ENCODE measurements around the gene TSNAXIP1. TPM values are rescaled to one million over a fixed set of nuclear protein-coding genes. Genes with fewer than 3 reads are reported as not detected.

Gene TSNAXIP1
- total RNA-seq, 1 experiment from 2014 or later = 1.2 TPM

DNA sequence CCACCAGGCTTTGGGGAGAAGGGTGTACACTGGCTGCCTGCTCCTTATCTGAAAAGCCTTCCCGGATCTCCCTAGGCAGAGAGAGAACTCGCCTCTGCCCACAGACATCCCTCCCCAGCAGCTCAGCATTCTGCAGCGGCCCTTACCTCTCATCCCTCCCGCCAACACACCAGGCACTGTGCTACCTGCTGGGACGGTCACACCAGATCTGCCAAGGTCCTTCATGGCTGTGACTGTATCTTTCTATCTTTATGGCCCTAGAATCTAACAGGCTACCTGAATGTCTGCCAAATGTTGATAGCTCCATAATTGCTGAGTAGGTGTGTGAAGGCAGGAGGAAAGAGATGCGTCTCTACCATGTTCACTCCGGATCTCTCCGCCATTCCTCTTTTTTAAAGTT lies 7.9 kb downstream of the TSNAXIP1 start:
- ATAC-seq (no peak), DNase-seq (ENCODE audit: low read depth, low spot score) (no peak)
- H3K9me2 ChIP-seq (ENCODE audit: insufficient read depth) = no peaks in the 10 kb centered on the region
- H3K79me2 ChIP-seq (ENCODE audit: insufficient read depth, low read length) = no peaks in the 10 kb centered on the region
- H2AFZ ChIP-seq (ENCODE audit: low read depth, low read length, poor library complexity, severe bottlenecking) = no peak overlapping the region
- ChIA-PET CTCF (interaction anchor here (1.6 to 2.7 kb wide), 2 partner anchors 7 to 142 kb away, joined by 7 to 57 read pairs; partner anchors contain the start of genes RANBP10 and TSNAXIP1), POLR2A (interaction anchor here (2.7 kb wide), 1 partner anchor 8 kb away, joined by 9 read pairs; the partner anchor contains the start of genes RANBP10 and TSNAXIP1), RAD21 (ENCODE audit: low non-redundant PET in 1 of 2, low total read pairs in 2 of 2, uncharacterized antibody in 2 of 2, unreplicated experiment in 2 of 2) (no interaction called here)
- H3K9ac ChIP-seq (ENCODE audit: low read length) = no peak overlapping the region
- no TSS peak for BruUV-seq (replicated peaks)
- no peak overlapping the region for H3K4me3 ChIP-seq (replicated peaks in 1 of 2; ENCODE audit: low read depth in 1 of 2, low read length in 2 of 2)
- H3K4me2 ChIP-seq (ENCODE audit: low read length) = no peak overlapping the region
- intact Hi-C loops (cut with micrococcal nuclease) = no loop called here
- TF ChIP-seq, protein P1, sequence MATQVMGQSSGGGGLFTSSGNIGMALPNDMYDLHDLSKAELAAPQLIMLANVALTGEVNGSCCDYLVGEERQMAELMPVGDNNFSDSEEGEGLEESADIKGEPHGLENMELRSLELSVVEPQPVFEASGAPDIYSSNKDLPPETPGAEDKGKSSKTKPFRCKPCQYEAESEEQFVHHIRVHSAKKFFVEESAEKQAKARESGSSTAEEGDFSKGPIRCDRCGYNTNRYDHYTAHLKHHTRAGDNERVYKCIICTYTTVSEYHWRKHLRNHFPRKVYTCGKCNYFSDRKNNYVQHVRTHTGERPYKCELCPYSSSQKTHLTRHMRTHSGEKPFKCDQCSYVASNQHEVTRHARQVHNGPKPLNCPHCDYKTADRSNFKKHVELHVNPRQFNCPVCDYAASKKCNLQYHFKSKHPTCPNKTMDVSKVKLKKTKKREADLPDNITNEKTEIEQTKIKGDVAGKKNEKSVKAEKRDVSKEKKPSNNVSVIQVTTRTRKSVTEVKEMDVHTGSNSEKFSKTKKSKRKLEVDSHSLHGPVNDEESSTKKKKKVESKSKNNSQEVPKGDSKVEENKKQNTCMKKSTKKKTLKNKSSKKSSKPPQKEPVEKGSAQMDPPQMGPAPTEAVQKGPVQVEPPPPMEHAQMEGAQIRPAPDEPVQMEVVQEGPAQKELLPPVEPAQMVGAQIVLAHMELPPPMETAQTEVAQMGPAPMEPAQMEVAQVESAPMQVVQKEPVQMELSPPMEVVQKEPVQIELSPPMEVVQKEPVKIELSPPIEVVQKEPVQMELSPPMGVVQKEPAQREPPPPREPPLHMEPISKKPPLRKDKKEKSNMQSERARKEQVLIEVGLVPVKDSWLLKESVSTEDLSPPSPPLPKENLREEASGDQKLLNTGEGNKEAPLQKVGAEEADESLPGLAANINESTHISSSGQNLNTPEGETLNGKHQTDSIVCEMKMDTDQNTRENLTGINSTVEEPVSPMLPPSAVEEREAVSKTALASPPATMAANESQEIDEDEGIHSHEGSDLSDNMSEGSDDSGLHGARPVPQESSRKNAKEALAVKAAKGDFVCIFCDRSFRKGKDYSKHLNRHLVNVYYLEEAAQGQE (IDR thresholded peaks at IDR 0.05; ENCODE audit: low read depth) = no peak
- H3K36me3 ChIP-seq (ENCODE audit: control insufficient read depth in 1 of 2, insufficient read depth in 2 of 2, low read length in 2 of 2) = no peaks in the 10 kb centered on the region
- H3K4me1 ChIP-seq (ENCODE audit: control insufficient read depth in 1 of 2, insufficient read depth in 2 of 2, low read length in 2 of 2) = peaks cover 0 to 3% of the 10 kb centered on the region in 2 experiments; a peak in 1 of 4 replicates
- no peak overlapping the region for H3K27ac ChIP-seq (ENCODE audit: low read depth, low read length)
- H3K27me3 ChIP-seq (ENCODE audit: insufficient read depth, low read length) = no peaks in the 10 kb centered on the region
- H4K20me1 ChIP-seq (ENCODE audit: insufficient read depth) = no peaks in the 10 kb centered on the region
- H3K9me3 ChIP-seq (ENCODE audit: control insufficient read depth in 1 of 2, insufficient read depth in 1 of 2, low read depth in 1 of 2, low read length in 2 of 2) = no peaks in the 10 kb centered on the region

DNA sequence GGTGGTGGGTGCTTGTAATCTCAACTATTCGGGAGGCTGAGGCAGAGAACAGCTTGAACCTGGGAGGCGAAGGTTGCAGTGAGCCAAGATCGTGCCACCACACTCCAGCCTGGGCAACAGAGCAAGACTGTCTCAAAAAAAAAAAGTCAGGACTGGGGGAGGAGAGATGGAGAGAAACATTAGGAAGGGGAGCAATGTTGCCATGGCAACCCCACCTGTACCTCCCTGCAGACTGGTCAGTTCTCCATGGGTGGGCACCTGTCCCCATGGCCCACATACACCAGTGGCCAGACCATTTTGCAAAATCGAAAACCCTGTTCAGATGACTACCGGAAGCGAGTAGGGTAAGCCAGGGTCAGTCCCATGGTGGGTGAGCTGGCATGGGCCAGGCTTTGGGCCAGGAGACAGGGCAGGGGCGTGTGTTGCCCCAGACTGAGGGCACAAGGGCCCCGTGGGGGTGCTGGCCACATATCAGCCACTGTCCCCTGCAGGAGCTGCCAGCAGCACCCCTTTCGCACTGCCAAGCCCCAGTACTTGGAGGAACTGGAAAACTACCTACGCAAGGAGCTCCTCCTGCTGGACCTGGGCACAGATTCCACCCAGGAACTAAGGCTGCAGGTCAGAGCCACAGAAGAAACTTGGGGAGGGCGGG lies 14.0 kb downstream of the TSNAXIP1 start:
- ChIA-PET POLR2A (interaction anchor here (0.6 kb wide), 2 partner anchors 45 to 1110 kb away, joined by 3 read pairs; no protein-coding TSS in a partner anchor), CTCF (interaction anchor here (0.6 kb wide), 1 partner anchor 994 kb away, joined by 3 read pairs; no protein-coding TSS in a partner anchor), RAD21 (ENCODE audit: low non-redundant PET in 1 of 2, low total read pairs in 2 of 2, uncharacterized antibody in 2 of 2, unreplicated experiment in 2 of 2) (no interaction called here)
- no peak for DNase-seq (ENCODE audit: low read depth, low spot score)
- BruUV-seq (replicated peaks) = no TSS peak
- no peaks in the 10 kb centered on the region for H3K9me2 ChIP-seq (ENCODE audit: insufficient read depth)
- H4K20me1 ChIP-seq (ENCODE audit: insufficient read depth) = no peaks in the 10 kb centered on the region
- no peak overlapping the region for H3K4me3 ChIP-seq (replicated peaks in 1 of 2; ENCODE audit: low read depth in 1 of 2, low read length in 2 of 2)
- intact Hi-C loops (cut with micrococcal nuclease) = no loop called here
- H3K27ac ChIP-seq (ENCODE audit: low read depth, low read length) = no peak overlapping the region
- H3K4me2 ChIP-seq (ENCODE audit: low read length) = no peak overlapping the region
- peaks cover 0 to 3% of the 10 kb centered on the region in 2 experiments; a peak in 1 of 4 replicates for H3K4me1 ChIP-seq (ENCODE audit: control insufficient read depth in 1 of 2, insufficient read depth in 2 of 2, low read length in 2 of 2)
- H2AFZ ChIP-seq (ENCODE audit: low read depth, low read length, poor library complexity, severe bottlenecking) = no peak overlapping the region
- no peaks in the 10 kb centered on the region for H3K79me2 ChIP-seq (ENCODE audit: insufficient read depth, low read length)
- no peak for ATAC-seq
- no peaks in the 10 kb centered on the region for H3K27me3 ChIP-seq (ENCODE audit: insufficient read depth, low read length)
- H3K9ac ChIP-seq (ENCODE audit: low read length) = no peak overlapping the region
- H3K36me3 ChIP-seq (ENCODE audit: control insufficient read depth in 1 of 2, insufficient read depth in 2 of 2, low read length in 2 of 2) = no peaks in the 10 kb centered on the region
- H3K9me3 ChIP-seq (ENCODE audit: control insufficient read depth in 1 of 2, insufficient read depth in 1 of 2, low read depth in 1 of 2, low read length in 2 of 2) = no peaks in the 10 kb centered on the region
- no peak for TF ChIP-seq EZH2phosphoT487 (IDR thresholded peaks at IDR 0.05; ENCODE audit: borderline replicate concordance)
- no peak for TF ChIP-seq ZFX (IDR thresholded peaks at IDR 0.05)
- TF ChIP-seq FOSL1 (IDR thresholded peaks at IDR 0.05; ENCODE audit: low read depth) = no peak
- no peak; the same call in 1 of the 2 replicates for TF ChIP-seq RAD21 (IDR thresholded peaks at IDR 0.05; ENCODE audit: low read depth)
- no peak for TF ChIP-seq CTCF (IDR thresholded peaks at IDR 0.05 in 2 of 3, conservative IDR thresholded peaks at IDR 0.05 in 1 of 3; ENCODE audit: borderline replicate concordance in 1 of 3, insufficient read depth in 1 of 3, low read depth in 2 of 3, low read length in 2 of 3)
- no peak for TF ChIP-seq TCF7L2 (IDR thresholded peaks at IDR 0.05; ENCODE audit: borderline replicate concordance, extremely low read depth, insufficient read depth, insufficient read length)
- no peak for TF ChIP-seq JUND (IDR thresholded peaks at IDR 0.05)
- TF ChIP-seq SRF (IDR thresholded peaks at IDR 0.05; ENCODE audit: low read depth) = no peak
- TF ChIP-seq, protein P1 (IDR thresholded peaks at IDR 0.05; ENCODE audit: low read depth) = no peak
